HEK293 (cell line): ENCODE data around the gene TADA3.

Experiments used
- CTCF ChIA-PET: fragments of 350-600 bp; formaldehyde crosslinking; extraction: SDS; loops from one replicate; lab custom pipeline; 2021; ENCODE audit warnings: antibody characterized with exemption; lab: Yijun Ruan, JAX
- POLR2A ChIA-PET: fragments of 300-600 bp; formaldehyde crosslinking; extraction: SDS; loops from one replicate; lab custom pipeline; 2020; ENCODE audit warnings: antibody characterized with exemption, inconsistent platforms; lab: Yijun Ruan, JAX
- H3K27ac ChIP-seq: fragments of 200-500 bp; sonication (Bioruptor generic); 2 replicates; pipeline ENCODE4 v1.5.1; 2014; ENCODE audit warnings: low read depth, low read length, control low read depth, inconsistent platforms; ENCODE audit errors: extremely low read depth
- H3K36me3 ChIP-seq, 2 experiments: fragments of 200-500 bp in 1 of 2; sonication (Bioruptor generic) in 1 of 2; 1 replicate in 1 of 2; 2 replicates in 1 of 2; pipeline ENCODE4 v1.5.1; 2014 to 2017; ENCODE audit warnings: inconsistent platforms in 2 of 2, low read length in 2 of 2; ENCODE audit not compliant: control insufficient read depth in 2 of 2, insufficient read depth in 1 of 2
- H3K4me1 ChIP-seq: fragments of 200-500 bp; sonication (Bioruptor generic); 2 replicates; pipeline ENCODE4 v1.5.1; 2014; ENCODE audit warnings: mild to moderate bottlenecking, low read length, inconsistent platforms; ENCODE audit not compliant: control insufficient read depth, insufficient read depth
- H3K4me3 ChIP-seq: 2 replicates; pipeline ENCODE4 v1.5.1; 2011; ENCODE audit warnings: low read depth, mild to moderate bottlenecking, control low read depth, low read length, moderate library complexity
- H3K9me3 ChIP-seq: fragments of 200-500 bp; sonication (Bioruptor generic); 2 replicates; pipeline ENCODE4 v1.5.1; 2014; ENCODE audit warnings: low read depth, low read length, inconsistent platforms; ENCODE audit not compliant: control insufficient read depth, insufficient read depth
- EGR2 ChIP-seq: fragments of 450-650 bp; formaldehyde crosslinking; IDR thresholded peaks from 2 replicates; pipeline ENCODE4 v1.5.1; 2016; ENCODE audit warnings: low read depth, missing biosample characterization, missing genetic modification characterization
- GLIS2 ChIP-seq: fragments of 450-650 bp; formaldehyde crosslinking; IDR thresholded peaks from 2 replicates; pipeline ENCODE4 v1.5.1; 2016; ENCODE audit warnings: missing biosample characterization, missing genetic modification characterization
- KLF8 ChIP-seq: fragments of 450-650 bp; formaldehyde crosslinking; IDR thresholded peaks from 2 replicates; pipeline ENCODE4 v1.5.1; 2016; ENCODE audit warnings: missing biosample characterization, missing genetic modification characterization
- MZF1 ChIP-seq: fragments of 450-650 bp; formaldehyde crosslinking; IDR thresholded peaks from 2 replicates; pipeline ENCODE4 v1.5.1; 2017; ENCODE audit warnings: missing biosample characterization, missing genetic modification characterization, borderline replicate concordance
- PRDM2 ChIP-seq: fragments of 450-650 bp; formaldehyde crosslinking; IDR thresholded peaks from 2 replicates; pipeline ENCODE4 v1.5.1; 2016; ENCODE audit warnings: missing biosample characterization, missing genetic modification characterization, borderline replicate concordance
- PRDM6 ChIP-seq: fragments of 450-650 bp; formaldehyde crosslinking; IDR thresholded peaks from 2 replicates; pipeline ENCODE4 v1.5.1; 2017; ENCODE audit warnings: missing biosample characterization, missing genetic modification characterization
- REPIN1 ChIP-seq: fragments of 450-650 bp; formaldehyde crosslinking; IDR thresholded peaks from 2 replicates; pipeline ENCODE4 v1.5.1; 2017; ENCODE audit warnings: missing biosample characterization, missing genetic modification characterization, low read depth
- SALL2 ChIP-seq: fragments of 450-650 bp; formaldehyde crosslinking; IDR thresholded peaks from 2 replicates; pipeline ENCODE4 v1.5.0; 2017; ENCODE audit warnings: missing biosample characterization, mild to moderate bottlenecking, missing genetic modification characterization, borderline replicate concordance
- ZBTB17 ChIP-seq: fragments of 450-650 bp; formaldehyde crosslinking; IDR thresholded peaks from 2 replicates; pipeline ENCODE4 v1.5.1; 2016; ENCODE audit warnings: missing biosample characterization, missing genetic modification characterization
- ZEB2 ChIP-seq: fragments of 450-650 bp; formaldehyde crosslinking; IDR thresholded peaks from 2 replicates; pipeline ENCODE4 v1.5.1; 2016; ENCODE audit warnings: missing biosample characterization, missing genetic modification characterization
- ZNF112 ChIP-seq: fragments of 450-650 bp; formaldehyde crosslinking; IDR thresholded peaks from 2 replicates; pipeline ENCODE4 v1.5.0; 2017; ENCODE audit warnings: missing biosample characterization, missing genetic modification characterization
- ZNF121 ChIP-seq: fragments of 450-650 bp; formaldehyde crosslinking; IDR thresholded peaks from 2 replicates; pipeline ENCODE4 v1.5.1; 2016; ENCODE audit warnings: missing biosample characterization, missing genetic modification characterization
- ZNF16 ChIP-seq: fragments of 450-650 bp; formaldehyde crosslinking; IDR thresholded peaks from 2 replicates; pipeline ENCODE4 v1.5.1; 2016; ENCODE audit warnings: low read depth, missing biosample characterization, missing genetic modification characterization
- ZNF19 ChIP-seq: fragments of 450-650 bp; formaldehyde crosslinking; IDR thresholded peaks from 2 replicates; pipeline ENCODE4; 2016; ENCODE audit warnings: missing biosample characterization, missing genetic modification characterization, low read depth
- ZNF354C ChIP-seq: fragments of 450-650 bp; formaldehyde crosslinking; IDR thresholded peaks from 2 replicates; pipeline ENCODE4 v1.5.1; 2016; ENCODE audit warnings: missing biosample characterization, missing genetic modification characterization, low read depth, borderline replicate concordance
- ZNF423 ChIP-seq: fragments of 450-650 bp; formaldehyde crosslinking; IDR thresholded peaks from 2 replicates; pipeline ENCODE4 v1.5.1; 2016; ENCODE audit warnings: missing biosample characterization, missing genetic modification characterization
- ZNF501 ChIP-seq: fragments of 450-650 bp; formaldehyde crosslinking; IDR thresholded peaks from 2 replicates; pipeline ENCODE4 v1.5.1; 2016; ENCODE audit warnings: missing biosample characterization, missing genetic modification characterization
- ZNF529 ChIP-seq: fragments of 450-650 bp; formaldehyde crosslinking; IDR thresholded peaks from 2 replicates; pipeline ENCODE4 v1.5.1; 2017; ENCODE audit warnings: missing genetic modification characterization, missing biosample characterization; ENCODE audit not compliant: insufficient replicate concordance
- ZNF544 ChIP-seq: fragments of 450-650 bp; formaldehyde crosslinking; IDR thresholded peaks from 2 replicates; pipeline ENCODE4 v1.5.0; 2017; ENCODE audit warnings: missing biosample characterization, missing genetic modification characterization
- ZNF558 ChIP-seq: fragments of 450-650 bp; formaldehyde crosslinking; IDR thresholded peaks from 2 replicates; pipeline ENCODE4 v1.5.1; 2016; ENCODE audit warnings: missing biosample characterization, missing genetic modification characterization
- ZNF561 ChIP-seq: fragments of 450-650 bp; IDR thresholded peaks from 2 replicates; pipeline ENCODE4 v1.5.1; 2018; ENCODE audit warnings: missing biosample characterization, missing genetic modification characterization, borderline replicate concordance
- ZNF600 ChIP-seq: fragments of 450-650 bp; formaldehyde crosslinking; IDR thresholded peaks from 2 replicates; pipeline ENCODE4 v1.5.1; 2016; ENCODE audit warnings: missing biosample characterization, missing genetic modification characterization
- ZNF629 ChIP-seq: fragments of 450-650 bp; formaldehyde crosslinking; IDR thresholded peaks from 2 replicates; pipeline ENCODE4 v1.5.1; 2017; ENCODE audit warnings: missing biosample characterization, missing genetic modification characterization
- ZNF664 ChIP-seq: fragments of 450-650 bp; formaldehyde crosslinking; IDR thresholded peaks from 2 replicates; pipeline ENCODE4 v1.5.1; 2016; ENCODE audit warnings: missing biosample characterization, missing genetic modification characterization
- ZNF670 ChIP-seq: fragments of 450-650 bp; formaldehyde crosslinking; IDR thresholded peaks from 2 replicates; pipeline ENCODE4 v1.5.1; 2016; ENCODE audit warnings: missing biosample characterization, missing genetic modification characterization, low read depth
- ZSCAN23 ChIP-seq: fragments of 450-650 bp; formaldehyde crosslinking; IDR thresholded peaks from 2 replicates; pipeline ENCODE4 v1.5.1; 2016; ENCODE audit warnings: missing biosample characterization, missing genetic modification characterization
- ZXDB ChIP-seq: fragments of 450-650 bp; formaldehyde crosslinking; IDR thresholded peaks from 2 replicates; pipeline ENCODE4 v1.5.1; 2016; ENCODE audit warnings: missing biosample characterization, missing genetic modification characterization

TADA3 gene

GRCh38 chr3:9806137-9806536, 13.9 kb upstream of the TADA3 start:
- Histone ChIP-seq H3K9me3 (no peaks in the 10 kb centered on the region), H3K4me1 (peaks cover 6% of the 10 kb centered on the region; the same call in 1 of the 2 replicates), H3K4me3 (no peak overlapping the region), H3K27ac (no peak overlapping the region), H3K36me3 (peaks cover 30 to 83% of the 10 kb centered on the region in 2 experiments)
- POLR2A ChIA-PET = no interaction called here
- CTCF ChIA-PET = interaction anchor here (1.5 kb wide), 1 partner anchor 302 kb away, joined by 5 read pairs; no protein-coding TSS in a partner anchor
- no peak for TF ChIP-seq ZXDB
- TF ChIP-seq ZNF558 (tag by site-specific recombination) = no peak
- TF ChIP-seq GLIS2 (tag by site-specific recombination) = no peak
- TF ChIP-seq ZBTB17 (tag by site-specific recombination) = no peak
- TF ChIP-seq ZEB2 (tag by site-specific recombination) = no peak
- no peak for TF ChIP-seq ZNF121 (tag by site-specific recombination)
- TF ChIP-seq REPIN1 (tag by site-specific recombination) = no peak
- no peak for TF ChIP-seq ZNF629
- no peak for TF ChIP-seq ZNF529
- no peak for TF ChIP-seq PRDM2 (tag by site-specific recombination)
- TF ChIP-seq ZNF544 = no peak
- no peak for TF ChIP-seq ZNF600 (tag by site-specific recombination)
- TF ChIP-seq ZNF19 = no peak
- TF ChIP-seq ZNF423 = no peak
- no peak for TF ChIP-seq EGR2 (tag by site-specific recombination)
- no peak for TF ChIP-seq SALL2

- H3K36me3 ChIP-seq = peaks cover 42 to 88% of the 10 kb centered on the region in 2 experiments
- H3K4me3 ChIP-seq = no peak overlapping the region
- POLR2A ChIA-PET = interaction anchor here (0.6 to 2.3 kb wide), 2 partner anchors 12 to 20 kb away, joined by 6 to 14 read pairs; partner anchors contain the start of genes ARPC4 and TADA3
- TF ChIP-seq ZNF112 = no peak
- TF ChIP-seq ZNF670 (tag by site-specific recombination) = no peak
- TF ChIP-seq ZNF544 = no peak
- TF ChIP-seq ZSCAN23 (tag by site-specific recombination) = no peak
- TF ChIP-seq ZNF561 (tag by site-specific recombination) = no peak
- no peak for TF ChIP-seq PRDM6
- no peak for TF ChIP-seq MZF1 (tag by site-specific recombination)
- no peak for TF ChIP-seq ZNF664 (tag by site-specific recombination)
- no peak for TF ChIP-seq ZNF501 (tag by site-specific recombination)
- no peak for TF ChIP-seq ZNF354C (tag by site-specific recombination)
- no peak for TF ChIP-seq ZNF16 (tag by site-specific recombination)
- TF ChIP-seq KLF8 (tag by site-specific recombination) = no peak
- TF ChIP-seq, all 188 proteins: peak for 0
- Histone ChIP-seq H3K9me3 (no peaks in the 10 kb centered on the region), H3K27ac (no peak overlapping the region), H3K4me1 (peaks cover 6% of the 10 kb centered on the region; the same call in 1 of the 2 replicates)
- CTCF ChIA-PET = interaction anchor here (0.6 kb wide), 1 partner anchor 12 kb away, joined by 3 read pairs; the partner anchor contains the start of gene ARPC4
These were observed 12.7 kb upstream of the TADA3 start for GRCh38 chr3:9804996-9805395.
